Activated CD8-positive, alpha-beta memory T cell treated with anti-CD3 and anti-CD28 coated beads, Interleukin-2, amount 50 U/mL, for 1 hour (primary cell): ENCODE data around the gene OCSTAMP.

Experiments used
- DNase-seq: peaks from one replicate; pipeline ENCODE4 v3.0.0-alpha.2; 2020; ENCODE audit errors: extremely low read depth

OCSTAMP gene

DNA sequence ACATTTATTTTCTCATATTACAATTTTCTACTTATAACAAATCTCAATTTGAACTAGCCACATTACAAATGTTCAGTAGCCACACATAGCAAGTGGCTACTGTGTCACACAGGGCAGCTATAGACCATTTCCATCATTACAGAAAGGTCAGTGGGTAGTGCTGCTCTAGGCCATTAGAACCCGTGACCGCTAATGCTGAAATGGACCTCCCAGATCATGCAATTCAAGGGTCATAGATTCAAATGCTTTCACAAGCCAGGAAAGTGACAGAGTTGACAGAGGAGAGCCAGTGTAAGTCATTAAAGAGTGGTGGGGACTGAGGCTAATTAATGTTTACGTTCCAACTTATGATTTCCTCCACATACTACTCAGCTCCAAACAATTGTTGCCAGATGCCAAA is 3.5 kb upstream of the OCSTAMP start:
- no peak for DNase-seq

DNA sequence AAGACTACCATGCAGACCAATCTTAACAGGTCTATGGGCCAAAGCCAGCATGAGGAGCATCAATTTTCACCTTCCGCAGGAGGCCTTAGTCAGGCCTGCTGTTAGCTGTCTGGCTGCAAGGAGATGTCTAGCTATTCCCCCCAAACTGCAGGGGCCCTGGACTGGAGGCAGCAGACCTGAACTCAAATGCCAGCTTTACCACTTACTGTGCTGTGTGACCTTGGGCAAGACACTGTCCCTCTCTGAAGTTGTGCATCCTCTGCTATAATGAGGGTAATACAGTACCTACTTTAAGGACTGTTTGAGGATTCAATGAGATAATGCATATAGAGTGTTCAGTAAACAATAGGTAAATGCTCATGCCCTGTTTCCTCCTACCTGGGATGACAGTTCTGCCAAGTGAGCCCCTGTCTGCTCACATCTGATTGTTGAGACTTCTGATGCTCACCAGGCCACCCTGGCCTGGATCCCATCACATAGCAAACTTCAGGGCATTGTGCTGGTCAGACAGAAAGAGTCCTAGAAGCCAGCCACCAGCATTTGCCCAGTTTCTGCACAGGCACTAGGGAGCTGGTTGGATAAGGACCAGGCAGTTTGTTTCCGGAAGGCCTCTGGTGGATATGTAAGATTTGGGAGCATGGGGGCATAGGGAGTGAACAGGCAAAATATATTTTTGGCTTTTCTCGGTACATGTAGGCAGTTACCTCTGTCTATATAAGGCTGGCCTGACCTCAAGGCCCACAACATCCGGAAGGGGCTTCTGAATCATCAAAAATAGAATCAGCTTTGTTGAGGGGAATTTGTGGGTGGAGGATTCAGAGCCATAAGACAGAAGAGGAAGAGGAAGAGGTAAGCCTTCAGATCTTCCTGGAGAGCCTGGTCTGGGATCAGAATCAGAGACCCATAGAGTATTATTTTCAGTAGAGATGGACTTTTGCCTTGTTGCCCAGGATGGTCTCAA is 2.3 kb upstream of the OCSTAMP start:
- no peak for DNase-seq

DNA sequence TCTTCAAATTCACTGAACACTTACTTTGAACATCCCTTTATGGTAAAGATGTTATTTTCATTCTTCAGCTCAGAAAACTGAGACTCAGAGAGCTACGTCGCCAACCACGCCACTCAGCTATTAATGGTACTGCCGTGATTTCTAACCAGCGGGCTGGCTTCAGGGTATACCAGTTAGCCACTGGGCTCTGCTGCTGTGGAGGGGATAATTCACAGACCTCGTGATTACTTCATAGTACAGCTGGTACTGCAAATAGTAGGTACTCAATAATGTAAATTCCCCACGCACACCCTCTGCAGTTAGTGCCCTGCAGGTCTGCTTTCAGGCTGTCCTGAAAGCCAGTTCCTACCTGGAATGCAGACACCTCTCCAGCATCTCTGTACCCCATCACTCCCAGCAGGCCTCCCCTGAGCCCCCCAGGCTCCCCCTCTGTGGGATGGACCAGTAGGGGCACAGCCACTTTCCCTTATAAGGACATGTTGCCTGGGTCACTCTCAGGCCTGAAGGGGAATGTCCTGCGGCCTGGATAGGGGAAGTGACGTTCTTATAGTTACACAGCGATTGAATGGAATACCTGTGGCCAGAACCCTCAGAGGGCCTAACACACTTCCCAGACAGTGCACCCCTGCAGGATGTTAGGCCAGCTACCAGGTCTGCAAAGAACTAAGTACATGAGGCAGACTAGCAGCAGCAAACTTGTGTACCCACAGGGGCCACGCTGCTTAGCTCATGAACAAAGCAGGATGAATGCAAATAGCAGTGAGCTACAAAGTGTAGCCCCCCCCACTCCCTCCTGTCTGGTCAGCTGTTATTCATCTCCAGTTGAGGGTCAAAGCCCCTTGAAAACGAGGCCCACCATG is 1.3 kb upstream of the OCSTAMP start:
- DNase-seq, result no peak

DNA sequence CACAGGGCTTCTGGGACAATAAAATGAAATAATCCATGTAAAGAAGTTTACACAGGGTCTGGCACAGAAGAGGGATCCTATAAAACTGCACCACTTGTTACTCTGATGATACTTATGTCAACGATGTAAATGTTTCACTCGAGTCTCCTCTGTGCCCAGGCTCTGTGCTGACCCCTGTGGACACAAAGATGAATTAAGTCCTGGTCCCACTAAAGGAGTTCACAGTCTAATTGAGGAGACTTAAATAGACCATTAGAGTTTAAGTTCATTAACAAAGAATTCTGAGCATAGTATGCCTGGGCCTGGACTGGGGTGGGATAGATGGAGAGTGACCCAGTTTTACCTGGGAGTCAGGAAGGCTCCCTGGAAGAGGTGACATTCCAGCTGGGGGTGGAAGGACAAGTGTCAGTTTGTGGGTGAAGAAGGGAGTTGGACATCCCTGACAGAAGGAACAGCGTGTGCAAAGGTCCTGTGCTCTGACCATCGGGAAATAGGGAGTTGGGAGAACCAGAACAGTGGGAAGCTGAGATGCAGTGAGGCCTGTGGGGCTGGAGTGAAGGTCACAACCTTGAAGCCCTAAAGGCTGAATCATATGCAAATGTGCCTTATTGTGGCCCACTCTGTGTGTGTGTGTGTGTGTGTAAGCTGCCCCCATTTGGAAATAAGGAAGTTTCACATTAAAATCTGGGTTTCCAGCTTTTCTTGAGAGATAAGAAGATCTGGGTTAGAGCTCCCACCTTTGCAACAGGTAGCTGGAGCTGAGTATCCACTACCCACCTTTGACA is 1.1 kb downstream of the OCSTAMP start:
- DNase-seq, result no peak

DNA sequence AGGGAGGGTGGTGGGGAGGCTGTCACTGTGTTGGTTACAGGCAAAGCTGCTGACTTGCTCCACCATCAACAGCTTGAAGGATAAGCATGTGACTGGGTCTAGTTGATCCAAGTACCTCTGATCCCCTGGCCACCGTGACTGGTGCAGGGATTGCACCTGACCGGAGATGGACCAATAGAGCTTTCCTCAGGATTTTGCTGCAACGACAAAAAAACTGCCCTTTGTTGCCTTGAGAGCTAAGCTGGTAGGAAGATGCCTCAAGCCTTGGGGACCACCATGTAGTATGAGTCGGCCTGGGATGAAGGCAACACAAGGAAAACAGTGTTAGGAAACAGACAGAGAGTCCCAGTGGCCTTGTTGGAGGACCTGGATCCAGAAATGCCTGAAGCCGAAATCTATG is 1.8 kb downstream of the OCSTAMP start:
- no peak for DNase-seq

DNA sequence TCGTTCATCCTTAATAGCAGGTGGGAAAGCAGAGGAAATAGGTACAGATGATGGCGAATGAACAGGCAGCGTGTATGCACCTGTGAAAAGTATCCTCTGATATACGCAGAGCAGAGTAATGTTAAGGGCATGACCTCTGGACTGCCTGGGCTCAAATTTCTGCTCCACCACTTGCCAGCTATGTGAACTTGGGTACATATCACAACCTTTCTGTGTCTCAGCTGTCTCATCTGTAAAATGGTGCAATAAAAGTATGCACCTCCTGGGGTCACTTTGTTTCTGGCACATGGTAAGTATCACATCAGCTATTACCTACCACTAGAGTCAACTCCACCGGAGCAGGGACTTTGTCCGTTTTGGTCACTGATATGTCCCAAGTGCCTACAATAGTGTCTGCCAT is 2.5 kb downstream of the OCSTAMP start:
- no peak for DNase-seq

DNA sequence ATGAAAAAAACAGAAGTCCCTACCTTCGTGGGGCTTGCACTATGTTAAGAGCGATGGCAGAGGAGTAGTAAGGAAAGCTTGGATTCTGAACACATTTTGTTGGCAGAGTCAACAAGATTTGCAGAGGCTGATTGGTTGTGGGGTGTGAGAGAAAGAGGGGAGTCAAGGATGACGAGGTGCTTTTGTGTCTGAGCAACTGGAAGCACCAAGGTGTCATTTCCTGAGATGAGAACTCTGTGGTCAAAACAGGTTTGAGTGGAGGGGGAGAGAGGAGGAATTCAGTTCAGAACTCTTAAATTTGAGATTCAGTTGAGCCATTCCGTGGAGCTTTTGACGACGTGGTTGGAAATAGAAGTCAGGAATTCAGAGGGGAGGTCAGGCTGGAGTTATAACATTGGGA is 3.5 kb downstream of the OCSTAMP start:
- DNase-seq, result no peak

DNA sequence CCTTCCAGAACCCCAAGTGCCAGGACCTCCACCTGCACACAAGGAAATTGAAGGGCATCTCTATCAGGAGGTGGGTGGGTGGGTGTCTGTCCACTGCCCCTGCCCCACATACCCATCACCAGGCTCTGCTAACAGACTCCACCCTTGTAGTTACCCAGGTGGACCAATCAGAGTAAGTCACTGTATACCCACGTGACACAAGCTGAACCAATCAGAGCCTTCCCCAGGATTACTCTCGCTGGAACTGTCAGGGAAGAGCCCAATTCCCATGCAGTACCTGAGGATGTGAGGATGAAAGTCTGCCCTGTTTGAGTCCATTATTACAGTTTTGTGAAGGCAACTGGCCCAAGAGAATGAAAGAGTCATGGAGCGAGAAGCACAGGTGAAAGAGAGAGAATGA is 4.2 kb downstream of the OCSTAMP start:
- no peak for DNase-seq

DNA sequence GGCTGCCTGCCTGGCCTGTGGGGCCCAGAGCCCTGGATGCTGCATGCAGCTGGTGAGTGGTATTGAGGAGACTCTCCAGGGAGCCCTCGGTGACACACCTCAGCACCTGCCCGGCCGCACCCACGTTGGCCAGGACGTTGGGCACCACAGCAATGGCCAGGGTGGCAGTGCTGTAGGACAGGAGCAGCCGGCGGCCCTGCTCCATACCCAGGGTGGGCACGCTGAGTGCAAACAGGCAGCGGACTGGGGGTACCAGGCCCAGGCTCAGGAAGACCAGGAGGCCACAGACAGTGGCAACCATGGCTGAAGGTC is 4.7 kb downstream of the OCSTAMP start:
- DNase-seq, result no peak

DNA sequence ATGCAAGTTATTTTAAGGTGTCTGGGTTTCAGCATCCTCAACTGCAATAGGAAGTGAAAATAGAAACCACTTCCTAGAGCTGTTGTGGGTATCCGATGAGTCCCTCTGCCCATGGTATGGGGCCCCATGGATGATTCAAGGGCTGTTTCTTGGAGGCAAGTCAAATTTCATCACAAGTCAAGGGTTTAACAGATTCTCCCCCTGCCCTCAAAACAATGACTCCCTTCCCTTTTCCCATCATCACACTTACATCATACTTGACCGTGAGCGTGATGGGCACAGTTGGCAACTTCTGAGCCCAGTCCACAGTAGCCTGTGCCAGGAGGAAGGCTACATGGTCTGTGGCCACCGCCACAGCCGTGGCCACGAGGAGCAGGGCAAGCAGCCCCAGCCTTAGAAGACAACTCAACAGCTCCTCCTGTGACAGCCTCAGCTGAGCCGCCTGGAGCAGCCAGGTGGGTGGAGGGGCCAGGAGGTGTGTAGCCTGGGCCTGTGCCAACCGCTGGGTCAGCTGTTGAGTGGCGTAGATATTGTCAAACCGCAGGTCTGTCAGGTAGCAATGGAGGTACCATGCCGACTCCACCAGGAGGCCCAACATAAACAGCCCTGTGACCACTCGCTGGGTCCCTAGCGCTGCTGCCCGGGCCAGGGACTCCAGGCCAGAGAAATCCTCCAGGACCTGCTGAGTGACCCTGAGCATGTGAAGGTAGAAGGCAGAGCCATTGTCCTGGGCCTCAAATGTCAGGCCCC is 5.2 kb downstream of the OCSTAMP start:
- no peak for DNase-seq

DNA sequence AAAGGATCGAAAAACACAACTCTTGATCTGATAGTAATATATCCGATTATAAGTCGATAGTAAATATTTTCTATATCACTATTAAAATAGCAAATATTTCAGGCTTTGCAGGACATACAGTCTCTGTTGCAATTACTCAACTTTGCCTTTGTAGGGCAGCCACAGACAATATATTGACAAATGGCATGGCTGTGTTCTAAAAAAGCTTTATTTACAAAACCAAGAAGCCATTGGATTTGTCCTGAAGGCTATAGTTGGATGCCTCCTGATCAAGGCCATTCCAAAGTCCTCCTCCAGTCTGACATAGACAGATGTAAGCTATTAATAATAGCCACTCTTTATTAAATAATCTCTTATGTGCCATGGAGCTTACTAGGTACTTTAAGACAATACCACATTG is 5.9 kb downstream of the OCSTAMP start:
- DNase-seq, result no peak

DNA sequence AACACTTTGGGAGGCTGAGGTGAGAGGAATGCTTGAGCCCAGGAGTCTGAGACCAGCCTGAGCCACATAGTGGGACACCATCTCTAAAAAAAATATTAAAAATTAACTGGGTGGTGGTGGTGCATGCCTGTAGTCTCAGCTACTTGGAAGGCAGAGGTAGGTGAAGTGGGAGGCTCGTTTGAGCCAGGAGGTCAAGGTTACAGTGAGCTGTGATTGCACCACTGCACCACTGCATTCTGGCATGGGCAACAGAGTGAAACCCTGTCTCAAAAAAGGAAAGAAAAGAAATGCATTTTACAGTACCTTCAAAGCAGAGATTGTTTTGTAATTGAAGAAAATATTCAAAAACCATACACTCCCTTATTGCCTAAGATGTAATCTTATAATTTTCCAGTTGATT is 6.5 kb downstream of the OCSTAMP start:
- DNase-seq, result no peak

DNA sequence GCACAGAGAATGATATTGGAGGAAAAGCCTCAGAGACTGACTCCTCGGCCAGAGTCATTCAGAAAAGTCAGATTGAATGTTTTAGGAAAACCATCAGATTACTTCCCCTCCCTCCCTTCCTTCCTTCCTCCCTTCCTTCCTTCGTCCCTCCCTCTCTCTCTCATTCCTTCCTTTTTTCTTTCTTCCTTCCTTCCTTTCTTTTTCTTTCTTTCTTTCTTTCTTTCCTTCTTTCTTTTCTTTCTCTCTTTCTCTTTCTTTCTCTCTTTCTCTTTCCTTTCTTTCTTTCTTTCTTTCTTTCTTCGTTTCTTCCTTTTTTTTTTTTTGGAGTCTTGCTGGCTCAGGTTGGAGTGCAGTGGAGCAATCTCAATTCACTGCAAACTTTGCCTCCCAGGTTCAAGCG is 7.4 kb downstream of the OCSTAMP start:
- no peak for DNase-seq

DNA sequence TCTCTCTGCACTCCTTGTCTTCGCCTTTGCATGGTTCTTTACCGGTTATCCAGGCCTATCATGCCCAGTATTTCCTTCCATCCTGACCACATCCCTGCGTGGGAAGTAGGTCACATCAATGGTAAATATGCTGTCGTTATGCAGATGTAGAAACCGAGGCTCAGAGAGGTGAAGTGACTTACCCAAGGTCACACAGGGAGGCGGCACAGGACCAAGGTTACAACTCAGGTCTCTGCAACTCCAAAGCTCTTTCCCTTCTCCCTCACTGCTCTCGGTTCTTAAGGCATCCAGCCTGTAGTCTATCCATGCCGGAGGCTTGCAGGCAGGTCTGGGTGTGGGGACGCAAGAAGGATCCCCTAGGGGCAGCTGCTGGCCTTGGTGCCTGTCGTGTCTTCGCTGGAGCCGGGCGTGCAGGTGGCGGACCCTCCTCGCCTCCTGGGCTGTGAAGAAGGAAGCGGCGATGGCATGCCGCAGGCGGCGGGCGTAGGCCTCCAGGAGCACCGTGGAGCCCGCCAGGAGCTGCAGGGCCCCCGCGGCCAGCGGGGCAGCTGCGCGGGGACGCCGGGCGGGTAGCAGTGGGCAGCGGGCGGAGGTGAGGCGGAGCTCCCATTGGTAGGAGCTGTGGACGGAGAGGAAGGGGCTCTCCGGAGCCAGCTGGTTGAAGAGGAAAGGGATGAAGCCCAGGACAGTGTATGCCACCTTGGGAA is 9.1 kb downstream of the OCSTAMP start:
- no peak for DNase-seq

DNA sequence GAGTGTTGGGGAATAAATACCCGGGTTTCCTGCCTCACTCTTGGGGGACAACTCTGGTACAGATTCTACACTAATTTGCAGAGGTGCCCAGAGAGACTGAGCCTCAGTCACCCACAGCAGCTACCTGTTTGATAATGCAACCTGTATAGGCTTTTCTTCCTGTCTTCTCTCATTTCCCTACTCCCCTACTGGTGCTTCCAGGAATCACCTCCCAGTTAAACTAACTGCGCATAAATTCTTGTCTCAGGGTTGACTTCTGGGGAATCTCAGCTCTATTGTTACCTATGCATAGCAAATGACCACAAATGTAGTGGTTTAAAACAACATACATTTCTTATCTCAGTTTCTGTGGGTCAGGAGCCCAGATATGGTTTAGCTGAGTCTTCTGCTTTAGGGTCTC is 11.3 kb downstream of the OCSTAMP start:
- DNase-seq, result no peak

DNA sequence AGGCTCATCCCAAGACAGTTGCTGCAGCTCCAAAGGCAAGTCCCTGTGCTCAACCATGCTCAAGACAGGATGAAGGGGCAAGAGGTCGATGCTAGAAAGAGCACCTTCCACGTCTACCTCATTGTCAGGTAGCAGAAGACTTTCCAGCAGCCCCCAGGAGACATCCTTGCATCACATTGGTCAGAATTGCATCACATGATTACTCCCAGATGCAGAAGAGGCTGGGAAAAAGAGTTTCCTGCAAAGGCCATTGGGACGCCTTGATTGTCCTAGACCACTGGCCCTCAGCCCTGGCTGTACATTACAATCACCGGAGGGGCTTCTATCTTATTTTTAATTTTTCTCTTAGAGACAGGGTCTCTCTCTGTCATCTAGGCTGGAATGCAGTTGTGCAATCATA is 19.8 kb downstream of the OCSTAMP start:
- DNase-seq, result no peak

DNA sequence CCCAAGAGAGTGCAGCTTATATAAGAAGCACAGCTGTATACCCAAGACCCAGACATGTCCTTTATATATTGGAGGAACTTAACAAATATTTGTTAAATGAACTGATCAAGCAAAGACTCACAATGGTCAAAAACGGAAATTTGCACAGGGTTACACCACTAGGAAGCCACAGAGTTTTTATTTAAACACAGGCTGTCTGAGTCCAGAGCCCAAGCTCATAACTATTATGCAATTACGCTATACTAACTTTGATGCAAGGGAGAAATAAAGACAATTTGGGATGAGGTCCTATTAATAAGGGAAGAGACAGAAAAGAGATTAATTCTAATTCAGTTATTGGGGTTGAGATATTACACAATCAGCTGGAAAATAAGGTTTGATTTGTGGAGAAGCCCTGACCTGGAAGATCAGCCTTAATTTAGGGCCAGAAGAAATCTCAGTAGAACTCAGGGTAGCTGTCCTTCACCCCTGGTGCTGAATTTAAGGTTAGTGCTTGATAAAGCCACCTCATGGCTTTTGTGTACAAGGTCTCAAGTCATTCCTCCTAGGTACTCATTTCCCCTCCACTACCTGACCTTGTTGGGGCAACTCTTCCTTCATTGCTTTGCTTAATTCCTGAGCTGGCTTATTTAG is 26.6 kb downstream of the OCSTAMP start:
- no peak for DNase-seq

DNA sequence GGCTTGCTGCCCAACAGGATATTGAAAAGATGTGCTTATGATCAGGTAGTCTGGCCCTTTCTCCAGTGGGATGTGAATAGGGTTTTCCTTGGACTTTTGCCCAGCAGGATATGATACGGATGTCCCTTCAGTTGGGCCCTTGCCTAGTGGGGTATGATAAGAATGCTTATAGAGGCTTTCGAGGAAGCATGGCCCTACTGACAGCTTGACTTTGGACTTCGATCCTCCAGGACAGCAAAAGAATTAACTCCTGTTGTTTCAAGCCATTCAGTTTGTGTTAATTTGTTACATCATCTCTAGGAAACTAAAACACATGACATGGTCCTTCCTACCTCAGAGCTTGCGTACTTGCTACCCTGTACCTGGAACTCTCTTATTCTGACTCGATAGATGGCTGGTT is 27.3 kb downstream of the OCSTAMP start:
- DNase-seq, result no peak

DNA sequence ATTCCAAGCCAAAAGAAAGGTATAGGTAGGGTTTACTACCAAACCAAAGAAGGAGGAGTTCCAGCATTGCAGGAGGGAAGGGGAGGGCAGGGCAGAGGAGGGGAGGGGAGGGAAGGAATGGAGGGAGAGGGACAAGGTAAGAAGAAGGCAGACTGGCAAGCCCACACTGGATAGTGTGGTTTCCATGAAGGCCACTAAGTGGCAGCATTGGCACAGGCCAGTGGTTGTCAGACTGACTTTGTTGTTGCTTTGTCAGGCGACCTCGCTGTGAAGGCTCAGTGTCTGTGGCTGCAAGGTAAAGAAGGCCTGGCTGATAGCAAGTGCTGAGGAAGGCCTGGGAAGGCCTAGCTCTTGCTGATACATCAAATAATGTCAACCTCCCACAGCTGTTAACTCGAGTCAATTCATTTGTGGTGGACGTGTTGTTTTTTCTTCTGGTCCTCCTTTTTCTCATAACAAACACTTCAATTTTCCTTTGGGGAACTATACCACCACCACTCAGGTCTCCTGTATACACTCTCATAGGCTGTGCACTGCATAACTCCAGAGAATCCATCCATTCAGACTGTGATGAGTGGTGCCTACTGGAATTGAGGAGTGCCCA is 29.4 kb downstream of the OCSTAMP start:
- no peak for DNase-seq

DNA sequence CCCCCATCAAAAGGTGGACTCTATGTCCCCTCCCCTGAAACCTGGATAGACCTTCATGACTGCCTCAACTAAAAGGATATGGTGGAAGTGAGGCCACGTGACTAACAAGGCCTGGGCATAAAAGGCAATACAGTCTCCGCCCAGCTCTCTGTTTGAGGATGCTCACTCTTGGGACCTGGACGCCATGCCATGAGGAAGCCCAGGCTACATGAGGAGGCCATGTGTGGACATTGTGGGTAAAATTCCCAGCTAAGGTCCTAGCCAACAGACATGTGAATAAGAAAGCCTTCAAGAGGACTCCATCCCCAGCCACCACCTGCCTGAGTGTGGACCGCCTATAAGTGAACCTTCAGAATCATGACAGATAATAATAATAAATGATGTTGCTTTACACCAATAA is 29.9 kb downstream of the OCSTAMP start:
- DNase-seq, result no peak
